Measurements from ENCODE around the gene ZNF423. TPM values are rescaled to one million over a fixed set of nuclear protein-coding genes. Genes with fewer than 3 reads are reported as not detected.

ZNF423 gene
- total RNA-seq, 1 donor from 2014 or later: 0.69 TPM

GRCh38 chr16:49838441-49839016 is 17.4 kb downstream of the ZNF423 start:
- DNase-seq (ENCODE audit: low read depth): no peak
- TF ChIP-seq CTCF (conservative IDR thresholded peaks at IDR 0.05; ENCODE audit: low read depth, low read length): no peak
- H3K4me3 ChIP-seq (ENCODE audit: low read depth, low read length): no peak overlapping the region

GRCh38 chr16:49837688-49838410 is 18.1 kb downstream of the ZNF423 start:
- no peak for DNase-seq (ENCODE audit: low read depth)
- no peak for TF ChIP-seq CTCF (conservative IDR thresholded peaks at IDR 0.05; ENCODE audit: low read depth, low read length)
- no peak overlapping the region for H3K4me3 ChIP-seq (ENCODE audit: low read depth, low read length)

GRCh38 chr16:49836668-49837067 is 19.2 kb downstream of the ZNF423 start:
- H3K4me3 ChIP-seq (ENCODE audit: low read depth, low read length): no peak overlapping the region
- no peak for DNase-seq (ENCODE audit: low read depth)
- TF ChIP-seq CTCF (conservative IDR thresholded peaks at IDR 0.05; ENCODE audit: low read depth, low read length): no peak

GRCh38 chr16:49836218-49836617 is 19.7 kb downstream of the ZNF423 start:
- no peak for TF ChIP-seq CTCF (conservative IDR thresholded peaks at IDR 0.05; ENCODE audit: low read depth, low read length)
- DNase-seq (ENCODE audit: low read depth): no peak
- H3K4me3 ChIP-seq (ENCODE audit: low read depth, low read length): no peak overlapping the region

- no peak overlapping the region for H3K4me3 ChIP-seq (ENCODE audit: low read depth, low read length)
- no peak for TF ChIP-seq CTCF (conservative IDR thresholded peaks at IDR 0.05; ENCODE audit: low read depth, low read length)
- no peak for DNase-seq (ENCODE audit: low read depth)
Measured at GRCh38 chr16:49835161-49835777, 20.6 kb downstream of the ZNF423 start.

- no peak overlapping the region for H3K4me3 ChIP-seq (ENCODE audit: low read depth, low read length)
- DNase-seq (ENCODE audit: low read depth): no peak
- no peak for TF ChIP-seq CTCF (conservative IDR thresholded peaks at IDR 0.05; ENCODE audit: low read depth, low read length)
Measured at GRCh38 chr16:49834531-49835151, 21.3 kb downstream of the ZNF423 start.
